B cell (primary cell): ENCODE data around the gene C2orf92. TPM values are rescaled to one million over a fixed set of nuclear protein-coding genes. Genes with fewer than 3 reads are reported as not detected.

Experiments
- ATAC-seq: fragments of 200-7000 bp; cut with Tn5 transposase; one replicate; pipeline ENCODE4 v1.10.0; 2021; ENCODE audit warnings: low read depth, mild to moderate bottlenecking, moderate number of reproducible peaks, moderate library complexity
- CTCF ChIA-PET: fragments of 350-600 bp; sonication (Branson Sonifier 250); formaldehyde crosslinking; loops from one replicate; lab custom pipeline; 2021; ENCODE audit warnings: antibody characterized with exemption, inconsistent platforms; lab: Charles Lee
- POLR2A ChIA-PET: fragments of 350-600 bp; sonication (Branson Sonifier 250); formaldehyde crosslinking; loops from one replicate; lab custom pipeline; 2021; ENCODE audit warnings: antibody characterized with exemption; lab: Charles Lee
- DNase-seq: peaks from one replicate; pipeline ENCODE4 v3.0.0; 2013
- H2AFZ ChIP-seq: 2 replicates; pipeline ENCODE4 v1.6.1; 2012; ENCODE audit warnings: mild to moderate bottlenecking, low read depth, low read length; ENCODE audit not compliant: insufficient read depth, poor library complexity, severe bottlenecking
- H3K27ac ChIP-seq, 2 donors: 1 replicate in 1 of 2; 2 replicates in 1 of 2; pipeline ENCODE4 v1.5.1; 2012 to 2013; ENCODE audit warnings: low read length in 2 of 2, mild to moderate bottlenecking in 2 of 2, moderate library complexity in 1 of 2
- H3K27me3 ChIP-seq, 4 experiments: fragments of 200-600 bp in 1 of 4; sonication (generic) in 1 of 4; replicated peaks in 1 of 4; 1 replicate in 2 of 4; 2 replicates in 2 of 4; pipeline versions ENCODE4 v1.6.1 to v1.7.0; 2013 to 2016; ENCODE audit warnings: low read length in 3 of 4, mild to moderate bottlenecking in 2 of 4, mixed read lengths in 1 of 4, moderate library complexity in 1 of 4; ENCODE audit not compliant: insufficient read depth in 4 of 4, control insufficient read depth in 3 of 4; ENCODE audit errors: control extremely low read depth in 1 of 4
- H3K36me3 ChIP-seq, 2 experiments: replicated peaks in 1 of 2; 1 replicate in 1 of 2; 2 replicates in 1 of 2; pipeline versions ENCODE4 v1.6.1 to v1.7.1; 2013; ENCODE audit warnings: low read length in 1 of 2; ENCODE audit not compliant: insufficient read depth in 2 of 2, control insufficient read depth in 1 of 2; ENCODE audit errors: control extremely low read depth in 1 of 2, extremely low read depth in 1 of 2
- H3K4me1 ChIP-seq, 2 donors: fragments of 200-600 bp in 1 of 2; sonication (generic) in 1 of 2; 1 replicate in 1 of 2; 2 replicates in 1 of 2; pipeline versions ENCODE4 v1.5.1 to v1.6.1; 2013 to 2017; ENCODE audit warnings: low read length in 2 of 2; ENCODE audit not compliant: control insufficient read depth in 2 of 2, insufficient read depth in 2 of 2
- H3K4me2 ChIP-seq: replicated peaks from 2 replicates; pipeline ENCODE3; 2012; ENCODE audit warnings: mild to moderate bottlenecking, low read depth, low read length; ENCODE audit not compliant: poor library complexity, severe bottlenecking
- H3K4me3 ChIP-seq, 5 experiments: fragments of 200-600 bp in 1 of 5; sonication (generic) in 1 of 5; 1 replicate in 3 of 5; 2 replicates in 2 of 5; pipeline versions ENCODE4 v1.5.1 to v1.7.0; 2011 to 2016; ENCODE audit warnings: low read length in 4 of 5, mild to moderate bottlenecking in 4 of 5, low read depth in 2 of 5, control low read depth in 1 of 5, moderate library complexity in 1 of 5; ENCODE audit not compliant: insufficient read depth in 1 of 5; ENCODE audit errors: control extremely low read depth in 1 of 5, extremely low read depth in 1 of 5
- H3K79me2 ChIP-seq: fragments of 200-600 bp; sonication (generic); one replicate; pipeline ENCODE4 v1.6.0; 2016; ENCODE audit warnings: low read length; ENCODE audit not compliant: control insufficient read depth, insufficient read depth
- H3K9ac ChIP-seq: fragments of 200-600 bp; sonication (generic); 2 replicates; pipeline ENCODE4 v1.6.1; 2017; ENCODE audit warnings: mild to moderate bottlenecking, low read length, moderate library complexity
- H3K9me3 ChIP-seq, 3 donors: one replicate each; pipeline versions ENCODE4 v1.6.1 to v1.7.1; 2013; ENCODE audit warnings: low read length in 2 of 3; ENCODE audit not compliant: control insufficient read depth in 2 of 3, insufficient read depth in 1 of 3; ENCODE audit errors: control extremely low read depth in 1 of 3
- H4K20me1 ChIP-seq: 2 replicates; pipeline ENCODE4 v1.6.0; 2012; ENCODE audit warnings: mild to moderate bottlenecking, low read length; ENCODE audit not compliant: insufficient read depth, control insufficient read depth, poor library complexity, severe bottlenecking
- H3K27ac Mint-ChIP-seq: one replicate; pipeline ENCODE4 v1.8.0; 2021; ENCODE audit warnings: mixed read lengths
- H3K27me3 Mint-ChIP-seq: one replicate; pipeline ENCODE4 v1.8.0; 2021; ENCODE audit warnings: mixed read lengths
- H3K4me1 Mint-ChIP-seq: one replicate; pipeline ENCODE4 v1.8.0; 2021; ENCODE audit warnings: mixed read lengths
- H3K4me3 Mint-ChIP-seq: one replicate; pipeline ENCODE4 v1.8.0; 2021; ENCODE audit warnings: mixed read lengths
- H3K9me3 Mint-ChIP-seq: one replicate; pipeline ENCODE4 v1.8.0; 2022; ENCODE audit warnings: mixed read lengths; ENCODE audit not compliant: insufficient read depth
- EZH2 ChIP-seq: IDR thresholded peaks from 2 replicates; pipeline ENCODE4 v1.6.1; 2012; ENCODE audit warnings: borderline replicate concordance, low read depth, mild to moderate bottlenecking, moderate library complexity, low read length; ENCODE audit not compliant: insufficient read depth, poor library complexity, severe bottlenecking
- WGBS: methylation state at CpG from one replicate; pipeline ENCODE4 v1.1.5; 2013; ENCODE audit warnings: missing lambda C conversion rate; ENCODE audit not compliant: insufficient coverage; 5-methylcytosine and 5-hydroxymethylcytosine counted together
- intact Hi-C: fragments of 100-400 bp; cut with micrococcal nuclease; formaldehyde crosslinking; loops from one replicate; pipeline ENCODE4 v1.10.0; 2022
- polyA plus RNA-seq: library from polyadenylated mRNA; depleted of rRNA; stranded (reverse); fragments of >200 nt; gene quantifications from 2 replicates; pipeline ENCODE4 v1.2.3, GENCODE V29; 2012
- total RNA-seq, 2 donors: library from RNA; stranded (reverse); fragments of 120-200 nt in 1 of 2; gene quantifications; 1 replicate in 1 of 2; 2 replicates in 1 of 2; pipeline versions ENCODE4 v1.2.3 to v1.2.4, GENCODE V29; 2013 to 2022
- TF ChIP-seq, protein P1 (sequence below): fragments of 200-600 bp; IDR thresholded peaks from one replicate; pipeline ENCODE4 v1.8.0; 2022; ENCODE audit warnings: antibody characterized with exemption, mild to moderate bottlenecking

C2orf92 gene
- total and polyA plus RNA-seq, 2 donors (not counting 1 experiment from before 2014, with no cell fraction given), result 15.3 to 18.9 TPM

DNA sequence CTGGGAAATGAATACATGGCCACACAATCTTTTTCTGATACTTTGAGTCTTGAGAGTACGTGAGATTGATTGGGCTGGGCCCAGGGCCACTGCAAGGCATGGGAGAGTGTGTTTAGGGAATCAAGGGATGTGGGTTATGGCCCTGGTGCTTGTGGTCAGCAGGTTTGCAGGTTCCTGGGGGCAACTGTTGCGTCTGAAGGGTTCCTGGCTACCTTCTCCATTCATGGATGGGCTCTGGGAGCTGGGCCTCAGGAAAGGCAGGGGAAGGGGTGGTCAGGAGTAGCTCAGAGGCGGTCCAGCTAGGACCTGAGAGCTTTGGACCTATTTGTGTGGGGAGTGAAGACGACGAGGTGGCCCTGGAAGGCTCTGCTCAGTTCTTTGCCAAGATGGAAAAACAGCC is 35.5 kb downstream of the C2orf92 start:
- Histone ChIP-seq H3K4me3 (no peak overlapping the region), H3K36me3 (no peaks in the 10 kb centered on the region), H3K9me3 (no peaks in the 10 kb centered on the region), H3K4me2 (no peak overlapping the region), H4K20me1 (no peaks in the 10 kb centered on the region), H3K4me1 (peaks cover 0 to 3% of the 10 kb centered on the region in 2 donors), H3K27ac (no peak overlapping the region), H3K9ac (no peak overlapping the region), H3K27me3 (peaks cover 0 to 6% (median 0%) of the 10 kb centered on the region in 4 experiments), H2AFZ (no peak overlapping the region), H3K79me2 (no peaks in the 10 kb centered on the region)
- ATAC-seq (no peak), DNase-seq (no peak)
- Mint-ChIP-seq H3K27me3 (peaks cover 8% of the 10 kb centered on the region), H3K9me3 (no peaks in the 10 kb centered on the region), H3K27ac (no peak overlapping the region), H3K4me3 (no peak overlapping the region), H3K4me1 (peaks cover 1% of the 10 kb centered on the region)
- WGBS, result 100% methylated on average over 2 of the region's 5 CpGs
- CTCF ChIA-PET, result interaction anchor here (2.4 kb wide), 1 partner anchor 44 kb away, joined by 7 read pairs; no protein-coding TSS in a partner anchor
- intact Hi-C loops, result loop anchor here (5.0 kb wide), 1 partner anchor 482 kb away; no protein-coding TSS in a partner anchor
- TF ChIP-seq, protein P1, sequence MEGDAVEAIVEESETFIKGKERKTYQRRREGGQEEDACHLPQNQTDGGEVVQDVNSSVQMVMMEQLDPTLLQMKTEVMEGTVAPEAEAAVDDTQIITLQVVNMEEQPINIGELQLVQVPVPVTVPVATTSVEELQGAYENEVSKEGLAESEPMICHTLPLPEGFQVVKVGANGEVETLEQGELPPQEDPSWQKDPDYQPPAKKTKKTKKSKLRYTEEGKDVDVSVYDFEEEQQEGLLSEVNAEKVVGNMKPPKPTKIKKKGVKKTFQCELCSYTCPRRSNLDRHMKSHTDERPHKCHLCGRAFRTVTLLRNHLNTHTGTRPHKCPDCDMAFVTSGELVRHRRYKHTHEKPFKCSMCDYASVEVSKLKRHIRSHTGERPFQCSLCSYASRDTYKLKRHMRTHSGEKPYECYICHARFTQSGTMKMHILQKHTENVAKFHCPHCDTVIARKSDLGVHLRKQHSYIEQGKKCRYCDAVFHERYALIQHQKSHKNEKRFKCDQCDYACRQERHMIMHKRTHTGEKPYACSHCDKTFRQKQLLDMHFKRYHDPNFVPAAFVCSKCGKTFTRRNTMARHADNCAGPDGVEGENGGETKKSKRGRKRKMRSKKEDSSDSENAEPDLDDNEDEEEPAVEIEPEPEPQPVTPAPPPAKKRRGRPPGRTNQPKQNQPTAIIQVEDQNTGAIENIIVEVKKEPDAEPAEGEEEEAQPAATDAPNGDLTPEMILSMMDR, result no peak
- no peak for TF ChIP-seq EZH2
- POLR2A ChIA-PET, result no interaction called here

DNA sequence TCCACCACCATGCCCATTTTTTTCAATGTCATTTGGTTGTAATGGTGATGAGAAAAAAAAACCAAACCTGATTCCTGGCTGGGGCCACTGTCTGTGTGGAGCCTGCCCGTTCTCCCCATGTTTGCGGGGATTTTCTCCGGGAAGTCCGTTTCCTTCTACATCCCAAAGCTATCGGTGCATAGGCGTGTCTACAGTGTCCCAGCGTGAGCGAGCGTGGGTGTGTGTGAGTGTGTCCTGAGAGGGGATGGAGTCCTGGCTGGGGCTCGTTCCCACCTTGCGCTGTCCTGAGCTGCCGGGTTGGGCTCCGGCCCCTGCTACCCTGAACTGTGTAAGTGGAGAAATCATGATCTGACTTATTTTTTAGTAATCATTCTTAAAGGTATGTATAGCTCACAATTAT is 36.6 kb downstream of the C2orf92 start:
- whole genome bisulfite sequencing, result 100% methylated on average over 1 of the region's 13 CpGs
- POLR2A ChIA-PET, result no interaction called here

More for the DNA sequence above, 36.6 kb downstream of the C2orf92 start:
- H3K9me3 Mint-ChIP-seq, result no peaks in the 10 kb centered on the region
- H3K4me1 Mint-ChIP-seq, result peaks cover 3% of the 10 kb centered on the region
- intact Hi-C loops, result no loop called here
- Histone ChIP-seq H3K4me3 (no peak overlapping the region), H2AFZ (no peak overlapping the region), H3K79me2 (no peaks in the 10 kb centered on the region), H3K27ac (no peak overlapping the region), H3K36me3 (no peaks in the 10 kb centered on the region), H4K20me1 (no peaks in the 10 kb centered on the region), H3K4me1 (peaks cover 0 to 5% of the 10 kb centered on the region in 2 donors), H3K27me3 (peaks cover 0 to 6% (median 0%) of the 10 kb centered on the region in 4 experiments), H3K9me3 (no peaks in the 10 kb centered on the region), H3K9ac (no peak overlapping the region), H3K4me2 (no peak overlapping the region)
- no peak for ATAC-seq
- H3K4me3 Mint-ChIP-seq, result no peak overlapping the region
- TF ChIP-seq, protein P1, result no peak
- no peak for TF ChIP-seq EZH2
- H3K27ac Mint-ChIP-seq, result no peak overlapping the region
- no peak for DNase-seq
- H3K27me3 Mint-ChIP-seq, result peaks cover 8% of the 10 kb centered on the region
- CTCF ChIA-PET, result interaction anchor here (1.0 to 7.6 kb wide), 3 partner anchors 8 to 42 kb away, joined by 3 to 55 read pairs (median 7); no protein-coding TSS in a partner anchor
